Astrocyte (in vitro differentiated cells and primary cell): ENCODE results near the gene TGM5.

Experiments used
- EZH2 ChIP-seq: IDR thresholded peaks from 2 replicates; pipeline ENCODE4 v1.6.1; 2012; ENCODE audit warnings: mild to moderate bottlenecking, low read length, inconsistent platforms; ENCODE audit not compliant: insufficient read depth
- TF ChIP-seq, protein P1 (sequence below): IDR thresholded peaks from 2 replicates; pipeline ENCODE4 v1.5.1; 2011; ENCODE audit warnings: low read depth, mild to moderate bottlenecking, inconsistent platforms, low read length, moderate library complexity; ENCODE audit not compliant: insufficient read depth

DNA sequence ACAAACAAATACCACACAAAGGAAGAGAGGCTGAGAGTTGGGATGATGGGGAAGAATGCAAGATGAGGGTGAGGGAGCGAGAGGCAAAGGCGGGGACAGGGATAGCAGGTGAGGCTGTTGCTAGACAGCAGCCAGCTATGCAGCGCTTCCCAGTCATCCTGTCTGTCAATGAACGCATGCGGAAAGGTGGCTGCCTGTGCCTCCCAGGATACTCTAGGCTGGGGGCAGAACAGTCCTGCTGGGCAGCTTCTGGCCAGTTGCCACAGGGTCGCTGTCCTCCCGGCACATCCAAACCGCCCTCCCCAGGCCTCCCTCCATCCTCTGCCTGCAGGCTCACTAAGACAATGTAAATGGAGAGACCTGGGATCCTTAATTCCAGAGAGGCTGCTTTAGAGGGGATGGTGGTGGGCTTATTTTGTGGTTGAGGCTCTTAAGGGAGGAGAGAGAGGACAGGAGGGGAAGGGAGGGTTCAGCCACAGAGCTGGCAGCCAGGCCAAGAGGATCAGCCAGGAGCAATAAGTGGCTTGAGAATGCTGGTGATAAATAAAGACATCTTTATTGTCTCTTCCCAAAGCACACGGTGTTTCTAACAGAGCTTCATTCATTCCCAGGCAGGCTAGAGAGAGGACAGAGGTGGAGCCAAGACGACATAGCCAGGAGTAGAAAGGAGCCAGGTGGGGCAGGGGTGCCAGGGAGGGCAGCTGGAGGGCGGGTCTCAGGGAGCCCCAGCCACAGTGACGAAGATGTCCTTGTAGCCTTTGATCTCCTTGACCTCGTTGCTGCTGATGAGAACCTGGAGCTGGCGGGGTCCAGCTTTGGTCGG is 9.2 kb upstream of the TGM5 start:
- TF ChIP-seq, protein P1, sequence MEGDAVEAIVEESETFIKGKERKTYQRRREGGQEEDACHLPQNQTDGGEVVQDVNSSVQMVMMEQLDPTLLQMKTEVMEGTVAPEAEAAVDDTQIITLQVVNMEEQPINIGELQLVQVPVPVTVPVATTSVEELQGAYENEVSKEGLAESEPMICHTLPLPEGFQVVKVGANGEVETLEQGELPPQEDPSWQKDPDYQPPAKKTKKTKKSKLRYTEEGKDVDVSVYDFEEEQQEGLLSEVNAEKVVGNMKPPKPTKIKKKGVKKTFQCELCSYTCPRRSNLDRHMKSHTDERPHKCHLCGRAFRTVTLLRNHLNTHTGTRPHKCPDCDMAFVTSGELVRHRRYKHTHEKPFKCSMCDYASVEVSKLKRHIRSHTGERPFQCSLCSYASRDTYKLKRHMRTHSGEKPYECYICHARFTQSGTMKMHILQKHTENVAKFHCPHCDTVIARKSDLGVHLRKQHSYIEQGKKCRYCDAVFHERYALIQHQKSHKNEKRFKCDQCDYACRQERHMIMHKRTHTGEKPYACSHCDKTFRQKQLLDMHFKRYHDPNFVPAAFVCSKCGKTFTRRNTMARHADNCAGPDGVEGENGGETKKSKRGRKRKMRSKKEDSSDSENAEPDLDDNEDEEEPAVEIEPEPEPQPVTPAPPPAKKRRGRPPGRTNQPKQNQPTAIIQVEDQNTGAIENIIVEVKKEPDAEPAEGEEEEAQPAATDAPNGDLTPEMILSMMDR: no peak
- TF ChIP-seq EZH2: no peak
